ENCODE results near the gene FOXL2. TPM values are rescaled to one million over a fixed set of nuclear protein-coding genes. Genes with fewer than 3 reads are reported as not detected.

Gene FOXL2
- total RNA-seq, 1 donor from 2014 or later: not detected

DNA sequence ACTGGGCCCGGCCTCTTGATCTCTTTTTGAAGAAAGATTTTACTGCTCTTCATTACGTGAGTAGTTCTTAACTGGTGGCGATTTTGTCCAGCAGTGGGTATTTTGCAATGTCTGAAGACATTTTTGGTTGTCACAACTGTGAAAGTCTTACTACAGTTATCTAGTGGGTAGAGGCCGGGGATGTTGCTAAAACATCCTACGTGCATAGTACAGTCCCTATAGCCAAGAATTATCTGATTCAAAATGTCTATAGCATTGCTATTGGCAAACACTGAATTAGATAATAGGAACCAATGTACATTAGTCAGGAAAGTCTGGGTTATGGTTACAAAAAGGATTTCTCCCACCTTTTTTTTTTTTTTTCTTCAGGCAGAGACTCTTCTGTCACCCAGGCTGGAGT, 38.1 kb downstream of the FOXL2 start:
- Mint-ChIP-seq H3K36me3 (no peaks in the 10 kb centered on the region), H3K27ac (no peak overlapping the region), H3K27me3 (ENCODE audit: insufficient read depth, low read depth) (peaks cover 2% of the 10 kb centered on the region), H3K9me3 (no peaks in the 10 kb centered on the region), H3K4me3 (no peak overlapping the region), H3K4me1 (no peaks in the 10 kb centered on the region)
- no peaks in the 10 kb centered on the region for H3K4me1 ChIP-seq
- H3K79me2 ChIP-seq (ENCODE audit: low read depth): no peaks in the 10 kb centered on the region
- DNase-seq (ENCODE audit: low spot score): no peak
- no peak overlapping the region for H2AFZ ChIP-seq (replicated peaks)
- H3K4me2 ChIP-seq: no peak overlapping the region
- H3K36me3 ChIP-seq: no peaks in the 10 kb centered on the region
- H4K20me1 ChIP-seq (ENCODE audit: low read depth): no peaks in the 10 kb centered on the region
- no peaks in the 10 kb centered on the region for H3F3A ChIP-seq (ENCODE audit: low read depth)
- H3K4me3 ChIP-seq: no peak overlapping the region
- H3K27me3 ChIP-seq: no peaks in the 10 kb centered on the region
- H3K9ac ChIP-seq: no peak overlapping the region
- H3K9me3 ChIP-seq (ENCODE audit: low read depth): no peaks in the 10 kb centered on the region
- no peak overlapping the region for H3K27ac ChIP-seq
- TF ChIP-seq EZH2phosphoT487 (IDR thresholded peaks at IDR 0.05): no peak
- no peak for TF ChIP-seq EZH2 (IDR thresholded peaks at IDR 0.05)
- TF ChIP-seq, protein P1, sequence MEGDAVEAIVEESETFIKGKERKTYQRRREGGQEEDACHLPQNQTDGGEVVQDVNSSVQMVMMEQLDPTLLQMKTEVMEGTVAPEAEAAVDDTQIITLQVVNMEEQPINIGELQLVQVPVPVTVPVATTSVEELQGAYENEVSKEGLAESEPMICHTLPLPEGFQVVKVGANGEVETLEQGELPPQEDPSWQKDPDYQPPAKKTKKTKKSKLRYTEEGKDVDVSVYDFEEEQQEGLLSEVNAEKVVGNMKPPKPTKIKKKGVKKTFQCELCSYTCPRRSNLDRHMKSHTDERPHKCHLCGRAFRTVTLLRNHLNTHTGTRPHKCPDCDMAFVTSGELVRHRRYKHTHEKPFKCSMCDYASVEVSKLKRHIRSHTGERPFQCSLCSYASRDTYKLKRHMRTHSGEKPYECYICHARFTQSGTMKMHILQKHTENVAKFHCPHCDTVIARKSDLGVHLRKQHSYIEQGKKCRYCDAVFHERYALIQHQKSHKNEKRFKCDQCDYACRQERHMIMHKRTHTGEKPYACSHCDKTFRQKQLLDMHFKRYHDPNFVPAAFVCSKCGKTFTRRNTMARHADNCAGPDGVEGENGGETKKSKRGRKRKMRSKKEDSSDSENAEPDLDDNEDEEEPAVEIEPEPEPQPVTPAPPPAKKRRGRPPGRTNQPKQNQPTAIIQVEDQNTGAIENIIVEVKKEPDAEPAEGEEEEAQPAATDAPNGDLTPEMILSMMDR (IDR thresholded peaks at IDR 0.05): no peak

DNA sequence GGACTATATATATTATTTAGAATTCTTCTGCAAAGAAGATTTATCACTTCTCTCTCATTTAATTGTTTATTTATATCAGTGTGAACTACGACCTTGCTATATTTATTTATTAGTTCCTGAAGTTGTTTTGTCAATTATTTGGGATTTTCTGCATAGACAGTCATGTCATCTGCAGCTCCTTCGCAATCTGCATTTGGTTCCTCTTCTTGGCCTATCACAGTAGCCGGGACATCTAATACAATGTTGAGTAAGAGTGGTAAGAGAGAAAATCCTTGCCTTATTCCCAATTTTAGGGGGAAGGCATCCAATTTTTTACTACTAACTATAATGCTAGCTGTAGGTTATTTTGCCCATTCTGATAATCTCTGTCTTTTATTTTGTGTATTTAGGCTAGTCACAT, 39.4 kb downstream of the FOXL2 start:
- no peaks in the 10 kb centered on the region for H3K9me3 ChIP-seq (ENCODE audit: low read depth)

DNA sequence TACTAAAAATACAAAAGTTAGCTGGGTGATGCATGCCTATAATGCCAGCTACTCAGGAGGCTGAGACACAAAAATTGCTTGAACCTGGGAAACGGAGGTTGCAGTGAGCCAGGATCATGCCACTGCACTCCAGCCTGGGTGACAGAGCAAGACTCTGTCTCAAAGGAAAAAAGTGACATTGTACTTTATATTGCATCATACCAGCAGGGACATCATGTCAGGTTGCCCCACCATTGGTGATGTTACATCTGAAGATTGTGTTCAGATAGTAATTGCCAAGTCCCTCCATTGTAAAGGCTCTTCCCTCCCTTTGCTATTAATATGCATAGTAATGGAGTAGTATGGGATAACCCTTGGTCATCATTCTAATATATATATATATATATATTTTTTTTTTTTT, 44.8 kb downstream of the FOXL2 start:
- Histone ChIP-seq H3K9ac (no peak overlapping the region), H3K9me3 (ENCODE audit: low read depth) (no peaks in the 10 kb centered on the region), H3K4me2 (no peak overlapping the region), H3K27me3 (no peaks in the 10 kb centered on the region), H3K27ac (no peak overlapping the region), H3K79me2 (ENCODE audit: low read depth) (no peaks in the 10 kb centered on the region), H4K20me1 (ENCODE audit: low read depth) (no peaks in the 10 kb centered on the region), H2AFZ (replicated peaks) (no peak overlapping the region), H3K4me3 (no peak overlapping the region), H3F3A (ENCODE audit: low read depth) (no peaks in the 10 kb centered on the region), H3K36me3 (no peaks in the 10 kb centered on the region), H3K4me1 (no peaks in the 10 kb centered on the region)
- H3K4me3 Mint-ChIP-seq: no peak overlapping the region
- peaks cover 4% of the 10 kb centered on the region for H3K27me3 Mint-ChIP-seq (ENCODE audit: insufficient read depth, low read depth)
- H3K36me3 Mint-ChIP-seq: no peaks in the 10 kb centered on the region
- no peaks in the 10 kb centered on the region for H3K9me3 Mint-ChIP-seq
- H3K4me1 Mint-ChIP-seq: no peaks in the 10 kb centered on the region
- no peak for TF ChIP-seq EZH2 (IDR thresholded peaks at IDR 0.05)
- TF ChIP-seq, protein P1 (IDR thresholded peaks at IDR 0.05): no peak
- TF ChIP-seq EZH2phosphoT487 (IDR thresholded peaks at IDR 0.05): no peak
- H3K27ac Mint-ChIP-seq: no peak overlapping the region
- DNase-seq (ENCODE audit: low spot score): no peak

More for the DNA sequence above, 39.4 kb downstream of the FOXL2 start:
- H3K4me3 Mint-ChIP-seq: no peak overlapping the region
- no peaks in the 10 kb centered on the region for H3K36me3 Mint-ChIP-seq
- H3K4me1 ChIP-seq: no peaks in the 10 kb centered on the region
- H3K27ac Mint-ChIP-seq: no peak overlapping the region
- peaks cover 2% of the 10 kb centered on the region for H3K27me3 Mint-ChIP-seq (ENCODE audit: insufficient read depth, low read depth)
- H3K27ac ChIP-seq: no peak overlapping the region
- H3K4me2 ChIP-seq: no peak overlapping the region
- no peak overlapping the region for H2AFZ ChIP-seq (replicated peaks)
- TF ChIP-seq, protein P1 (IDR thresholded peaks at IDR 0.05): no peak
- no peak for TF ChIP-seq EZH2 (IDR thresholded peaks at IDR 0.05)
- no peaks in the 10 kb centered on the region for H3K36me3 ChIP-seq
- H3K79me2 ChIP-seq (ENCODE audit: low read depth): no peaks in the 10 kb centered on the region
- H3K27me3 ChIP-seq: no peaks in the 10 kb centered on the region
- H4K20me1 ChIP-seq (ENCODE audit: low read depth): no peaks in the 10 kb centered on the region
- no peaks in the 10 kb centered on the region for H3F3A ChIP-seq (ENCODE audit: low read depth)
- H3K4me1 Mint-ChIP-seq: no peaks in the 10 kb centered on the region
- DNase-seq (ENCODE audit: low spot score): no peak
- no peaks in the 10 kb centered on the region for H3K9me3 Mint-ChIP-seq
- no peak overlapping the region for H3K4me3 ChIP-seq
- H3K9ac ChIP-seq: no peak overlapping the region

All from neural progenitor cell (in vitro differentiated cells).